GM19438 (cell line): ENCODE measurements around the gene PIGR.

Experiments
- ATAC-seq: cut with Tn5 transposase; IDR thresholded peaks from one replicate; pipeline ENCODE4 v1.9.1; 2021; ENCODE audit warnings: low read depth; ENCODE audit not compliant: unreplicated experiment

PIGR gene

DNA sequence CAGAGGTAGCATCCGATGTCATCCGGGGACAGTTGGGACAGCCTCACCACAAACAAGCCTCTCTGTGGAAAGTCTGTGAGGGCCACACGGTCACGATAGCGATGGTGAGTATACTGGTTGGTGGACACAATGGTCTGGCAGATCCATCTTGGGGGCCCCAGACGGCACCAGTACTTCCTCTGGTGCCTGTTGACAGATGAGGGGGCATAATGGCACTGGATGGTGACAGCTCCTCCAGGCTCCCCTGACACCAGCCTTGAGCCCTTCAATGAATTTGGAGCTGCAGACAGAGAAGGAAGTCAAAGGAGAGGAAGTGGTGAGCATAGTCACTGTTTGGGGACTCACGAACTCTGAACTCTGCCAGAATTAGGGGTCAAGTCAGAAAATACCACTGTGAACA, 16.0 kb upstream of the PIGR start:
- ATAC-seq = no peak

DNA sequence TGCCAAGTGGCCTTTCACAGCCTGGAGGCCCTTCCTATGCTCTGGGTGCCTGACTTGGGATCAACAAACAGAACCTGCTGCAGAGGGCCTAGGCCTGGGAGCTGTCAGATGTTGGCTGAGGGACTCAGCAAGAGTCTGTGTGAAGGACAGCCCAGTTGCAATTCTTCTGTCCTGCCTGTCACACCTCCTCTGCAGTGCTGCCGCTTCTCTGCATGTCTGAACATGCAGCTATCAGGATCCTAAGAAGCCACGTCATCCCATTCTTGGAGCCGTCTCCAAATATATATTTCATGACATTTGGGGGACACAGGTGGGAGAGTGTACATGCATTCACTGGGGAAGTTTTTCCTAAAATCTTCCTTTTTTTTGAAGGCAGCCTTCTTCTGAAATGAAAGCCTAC, 15.4 kb upstream of the PIGR start:
- no peak for ATAC-seq

DNA sequence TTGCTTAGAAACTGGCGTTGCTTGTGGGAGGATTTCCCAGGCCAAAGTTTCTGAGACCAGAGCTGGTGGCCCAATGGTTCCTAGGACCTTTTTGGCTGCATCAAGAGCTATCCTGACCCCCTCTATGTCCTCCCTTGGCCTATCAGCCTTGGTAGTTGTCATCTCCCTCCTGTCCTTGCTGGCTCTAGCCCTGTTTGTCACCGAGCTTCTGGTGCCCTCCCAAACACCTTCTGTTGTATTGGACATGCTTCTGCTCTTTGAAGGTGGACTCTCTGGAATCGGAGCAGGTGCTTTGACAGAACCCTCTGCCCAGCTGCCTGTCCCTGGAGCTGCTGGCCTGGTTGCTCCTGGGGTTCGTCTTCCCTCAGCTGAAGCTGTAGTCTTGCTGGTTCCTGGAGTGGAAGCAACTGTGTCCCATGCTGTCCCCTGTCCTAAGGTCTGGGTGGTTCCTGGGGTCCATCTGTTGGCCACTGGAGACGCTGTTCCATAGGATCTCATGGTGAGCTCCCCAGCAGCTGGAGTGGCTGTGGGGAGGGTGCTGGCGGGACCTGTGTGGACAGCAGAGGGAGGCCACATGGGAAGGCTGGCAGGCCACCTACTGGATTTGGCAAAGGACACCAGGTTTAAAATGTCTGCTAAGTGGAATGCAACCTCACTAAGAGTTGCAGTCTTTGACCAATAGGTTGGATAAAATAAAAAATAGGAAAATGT, 14.6 kb upstream of the PIGR start:
- ATAC-seq = no peak

DNA sequence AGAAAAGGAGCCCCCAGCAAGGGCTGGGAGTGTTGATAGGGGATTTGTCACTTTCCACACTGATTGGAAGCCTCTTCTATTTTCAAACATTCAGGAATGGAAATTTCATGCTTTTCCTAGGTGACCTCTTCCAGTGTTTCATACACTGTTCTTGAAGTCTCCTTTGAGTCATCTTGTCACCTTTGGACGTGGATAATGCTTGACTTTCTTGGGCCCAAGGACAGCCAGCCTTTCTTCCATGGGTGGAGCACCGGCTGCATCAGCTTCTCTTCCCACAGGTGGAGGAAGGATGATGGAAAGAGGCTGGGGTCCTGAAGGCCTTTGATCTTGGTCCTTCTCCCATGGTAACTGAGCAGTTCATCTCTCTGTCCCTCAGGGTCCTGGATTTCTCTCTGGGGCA, 11.9 kb upstream of the PIGR start:
- no peak for ATAC-seq

DNA sequence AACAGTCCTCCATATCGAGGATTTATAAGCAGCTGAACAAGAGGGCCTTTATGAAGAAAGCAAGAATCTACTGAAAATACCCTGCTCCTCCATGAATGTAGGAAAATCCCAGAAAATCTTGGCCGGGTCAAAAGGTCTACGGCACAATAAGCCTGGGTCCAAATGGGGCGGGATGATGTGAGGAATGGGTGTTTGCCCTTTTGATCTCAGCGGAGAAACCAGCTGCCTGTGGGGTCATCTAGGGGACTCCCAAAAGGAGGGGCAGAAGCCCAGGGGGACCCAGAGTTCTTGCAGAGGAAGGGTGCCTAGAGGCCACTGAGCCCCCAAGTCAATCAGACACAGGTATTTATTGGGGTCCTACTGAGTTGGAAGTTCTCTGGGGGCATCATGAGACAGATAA, 11.4 kb upstream of the PIGR start:
- no peak for ATAC-seq

DNA sequence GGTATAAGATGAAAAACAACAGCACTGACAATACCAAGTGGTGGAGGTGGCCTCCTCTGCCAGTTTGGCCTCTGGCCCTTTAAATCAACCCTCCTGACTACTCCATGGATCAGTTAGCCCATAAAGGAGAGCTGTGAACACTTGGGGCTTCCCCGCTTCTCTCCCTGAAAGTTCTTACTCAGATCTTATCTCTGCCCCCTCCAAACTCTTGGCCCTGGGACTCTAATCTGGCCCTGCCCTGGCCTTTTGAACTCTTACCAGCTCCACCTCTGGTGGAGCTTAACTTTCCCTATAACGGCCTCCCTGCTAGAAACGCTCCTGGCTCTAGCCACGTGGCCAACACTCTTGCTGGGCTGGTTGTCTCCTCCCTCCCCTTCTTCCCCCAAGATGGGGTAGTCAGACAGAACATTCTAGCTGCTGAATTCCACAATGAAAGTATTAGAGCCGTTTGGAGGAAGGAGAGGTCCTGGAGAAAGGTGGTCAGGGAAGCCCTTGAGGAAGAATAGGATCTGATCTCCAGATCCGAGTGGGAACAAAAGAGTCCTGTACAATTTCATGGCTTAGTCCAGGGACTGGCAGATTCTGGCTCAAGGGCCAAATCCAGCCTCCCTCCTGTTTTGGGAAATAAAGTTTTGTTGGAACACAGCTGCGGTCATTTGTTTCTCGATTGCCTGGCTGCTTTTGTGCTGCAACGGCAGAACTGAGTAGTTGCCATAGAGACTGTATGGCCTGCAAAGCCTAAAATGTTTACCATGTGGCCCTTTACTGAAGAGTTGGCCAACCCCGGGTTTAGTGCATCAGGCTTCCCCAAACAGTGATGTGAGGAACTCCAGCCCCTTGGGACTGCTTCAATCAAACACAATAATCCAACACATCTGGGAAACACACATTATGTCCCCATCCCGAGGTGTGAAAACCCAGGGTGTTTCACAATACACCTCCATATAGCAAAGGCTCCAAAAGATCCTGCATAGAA, 9.5 kb upstream of the PIGR start:
- ATAC-seq = no peak

DNA sequence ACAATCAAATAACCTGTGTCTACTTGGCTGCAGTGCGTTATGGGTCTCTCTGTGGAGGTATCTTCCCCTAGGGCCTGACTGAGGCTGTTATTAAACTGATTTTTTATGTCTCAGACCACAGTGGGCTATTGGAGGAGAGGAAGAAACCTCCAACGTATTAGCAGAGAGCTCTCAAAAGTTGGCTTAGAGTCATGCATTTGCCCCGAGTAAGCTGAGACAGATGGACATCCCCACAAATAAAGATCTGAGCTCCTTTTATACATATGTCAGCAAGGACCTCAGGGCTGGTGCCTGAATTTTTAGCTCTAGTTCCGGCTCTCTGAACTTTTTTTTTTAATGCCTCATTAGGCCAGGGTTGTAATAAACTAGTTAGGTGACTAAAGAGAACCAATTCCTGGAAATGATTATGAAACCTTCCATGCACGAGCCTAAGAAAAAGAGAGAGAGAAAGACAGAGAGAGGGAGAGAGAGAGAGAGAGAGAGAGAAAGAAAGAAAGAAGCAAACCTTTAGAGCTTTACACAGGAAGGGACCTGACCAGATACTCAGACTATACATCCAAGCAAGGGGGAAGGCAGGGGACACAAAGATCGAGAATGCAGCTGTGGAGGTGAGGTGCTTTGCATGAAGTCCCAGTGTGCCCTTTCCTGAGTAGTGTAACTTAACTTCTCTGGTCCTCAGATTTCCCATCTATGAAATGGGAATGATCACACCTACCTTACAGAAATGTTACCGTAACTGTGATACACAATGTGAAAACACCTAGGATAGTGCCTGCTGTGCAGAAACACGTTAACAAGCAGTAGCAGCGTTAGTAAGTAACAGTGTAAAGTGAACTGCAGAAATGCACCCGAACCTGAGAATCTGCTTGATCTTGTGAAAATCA, 8.4 kb upstream of the PIGR start:
- no peak for ATAC-seq

DNA sequence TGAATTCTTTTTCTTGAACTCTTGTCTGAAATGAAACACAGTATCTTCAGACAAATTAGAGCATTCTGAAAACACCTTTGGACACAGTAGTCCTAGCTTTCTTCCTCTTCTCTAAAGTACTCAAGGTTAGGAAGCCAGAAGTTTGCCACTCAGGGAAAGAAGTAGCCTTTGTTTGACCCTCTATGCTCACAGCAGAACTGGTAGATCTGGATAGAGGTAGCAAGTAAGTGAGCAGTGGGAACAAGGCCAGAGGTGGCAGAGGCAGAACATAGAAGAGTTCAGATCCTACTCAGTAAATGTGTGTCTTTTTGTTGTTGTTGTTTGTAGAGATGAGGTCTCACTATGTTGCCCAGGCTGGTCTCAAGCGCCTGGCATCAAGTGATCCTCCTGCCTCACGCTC, 7.4 kb upstream of the PIGR start:
- ATAC-seq = no peak

DNA sequence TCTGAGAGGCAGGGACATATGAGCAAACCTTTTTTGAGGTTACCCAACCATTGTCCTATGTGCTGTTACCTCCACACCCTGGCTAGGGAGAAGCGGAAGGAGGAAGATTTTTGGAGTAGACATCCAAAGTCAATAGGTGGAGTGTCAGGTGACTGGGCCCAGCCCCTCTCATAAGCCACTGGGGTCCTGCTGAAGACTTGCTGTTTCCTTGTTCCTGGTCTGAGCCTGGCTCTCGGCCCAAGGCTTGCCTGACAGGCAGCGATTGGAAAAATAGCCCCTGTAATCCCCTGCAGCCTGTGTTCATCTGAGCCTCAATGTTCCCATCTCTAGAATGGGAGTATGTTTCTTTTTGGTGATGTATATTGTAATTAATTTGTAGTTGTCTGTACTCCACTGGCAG, 6.9 kb upstream of the PIGR start:
- ATAC-seq = no peak

DNA sequence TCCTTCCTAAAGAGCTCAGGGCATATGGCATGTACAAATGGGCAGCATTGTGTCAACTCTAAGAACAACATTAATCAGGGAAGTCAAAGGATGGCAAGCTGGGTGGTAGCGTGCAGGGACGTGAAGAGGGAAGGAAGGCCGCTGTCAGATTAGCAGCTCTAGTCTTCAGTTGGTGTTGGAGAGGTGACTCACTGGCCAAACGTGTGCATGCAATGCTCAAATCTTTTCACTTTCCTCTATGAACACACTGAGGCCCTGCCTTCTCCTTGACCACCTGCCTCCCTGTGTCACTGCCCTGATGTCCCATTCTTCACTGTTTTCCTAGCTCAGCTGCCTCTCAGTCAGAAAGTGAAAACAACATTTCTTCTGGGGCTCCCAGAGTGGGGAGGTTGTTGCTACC, 5.9 kb upstream of the PIGR start:
- ATAC-seq = no peak

DNA sequence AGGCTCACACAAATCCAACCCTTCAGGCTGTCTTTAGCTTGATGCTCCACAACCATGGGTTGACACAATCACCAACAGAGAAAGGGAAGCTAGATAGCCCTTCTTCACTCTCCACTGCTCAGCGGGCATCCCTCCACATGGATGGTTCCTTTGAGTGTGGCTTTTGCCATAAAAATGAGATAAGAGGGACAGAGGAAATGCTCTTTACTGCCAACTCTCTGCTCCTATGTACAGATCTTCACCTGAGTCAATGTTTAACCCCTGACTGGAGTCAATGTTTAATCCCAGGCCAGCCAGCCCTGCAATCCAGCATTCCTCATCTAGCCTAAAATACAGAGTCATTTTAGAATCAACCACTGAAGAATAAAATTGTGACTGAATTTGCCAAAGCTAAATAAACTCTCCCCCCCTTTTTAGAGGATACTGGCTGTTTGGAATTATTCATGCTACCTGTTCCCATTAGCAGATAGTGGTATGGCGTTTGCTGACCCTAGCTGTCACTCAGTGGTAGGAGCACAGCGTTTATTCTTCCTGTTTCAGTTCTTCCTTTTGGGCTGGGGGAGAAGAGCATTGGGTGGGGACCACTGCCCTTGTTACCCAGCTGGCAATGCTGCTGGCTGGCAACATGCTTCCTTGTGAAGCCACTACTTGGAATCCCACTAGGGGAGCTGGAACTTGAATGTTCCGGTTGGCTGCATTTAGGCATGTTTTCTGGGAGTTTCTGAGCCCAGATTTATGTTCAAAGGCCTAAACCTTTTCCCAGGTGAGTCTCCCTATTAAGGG, 5.2 kb upstream of the PIGR start:
- ATAC-seq = peak; percentile 57

DNA sequence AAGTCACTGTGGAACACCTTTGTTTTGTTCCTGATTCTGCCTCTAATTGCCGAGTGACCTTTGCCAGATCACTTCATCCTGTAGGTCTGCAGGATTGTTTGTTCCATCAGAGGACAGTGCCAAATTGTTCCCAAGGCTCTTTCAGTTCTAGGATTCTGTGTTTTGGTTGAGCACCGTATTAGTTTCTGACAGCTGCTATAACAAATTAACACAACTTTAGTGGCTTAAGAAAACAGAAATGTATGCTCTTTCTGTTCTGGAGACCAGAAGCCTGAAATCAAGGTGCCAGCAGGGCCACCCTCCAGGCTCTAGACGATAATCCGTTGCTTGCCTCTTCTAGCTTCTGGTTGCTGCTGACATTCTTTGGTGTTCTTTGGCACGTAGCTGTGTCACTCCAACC, 3.4 kb upstream of the PIGR start:
- no peak for ATAC-seq

DNA sequence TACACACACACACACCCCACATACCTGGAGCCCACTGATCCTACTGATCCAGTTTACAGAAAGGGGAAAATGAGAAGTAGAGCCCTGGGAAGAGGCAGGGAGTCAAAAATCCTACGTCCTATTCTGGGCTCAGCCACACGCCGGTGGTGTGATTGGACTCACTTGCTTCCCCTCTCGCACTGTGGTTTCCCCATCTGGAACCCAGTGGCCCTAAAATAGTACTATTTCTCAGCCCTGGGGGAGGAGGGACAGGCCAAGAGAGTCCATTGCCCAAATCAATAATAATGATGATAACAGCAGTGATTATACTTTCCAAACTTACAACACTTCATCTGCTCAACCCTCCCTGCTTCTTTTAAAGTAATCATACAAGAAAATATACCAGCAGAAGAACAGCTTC, 2.9 kb upstream of the PIGR start:
- ATAC-seq = no peak

DNA sequence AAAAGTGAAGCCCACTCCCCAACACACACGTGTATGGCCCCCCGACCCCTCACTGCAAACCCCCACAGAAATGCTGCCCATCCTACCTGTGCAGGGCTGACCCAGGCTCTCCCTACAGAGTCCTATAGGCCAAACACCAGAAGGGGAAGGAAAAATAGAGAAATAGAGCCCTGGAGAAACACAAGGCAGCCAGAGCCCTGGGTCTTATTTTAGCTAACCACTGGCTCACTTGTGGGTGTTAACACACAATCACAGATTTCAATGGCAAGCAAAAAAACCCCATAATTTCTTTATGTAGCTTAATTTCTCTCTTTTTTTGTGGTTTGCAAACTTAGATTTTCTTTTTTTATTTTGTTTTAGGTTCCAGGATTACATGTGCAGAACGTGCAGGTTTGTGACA, 989 bp upstream of the PIGR start:
- ATAC-seq = no peak

DNA sequence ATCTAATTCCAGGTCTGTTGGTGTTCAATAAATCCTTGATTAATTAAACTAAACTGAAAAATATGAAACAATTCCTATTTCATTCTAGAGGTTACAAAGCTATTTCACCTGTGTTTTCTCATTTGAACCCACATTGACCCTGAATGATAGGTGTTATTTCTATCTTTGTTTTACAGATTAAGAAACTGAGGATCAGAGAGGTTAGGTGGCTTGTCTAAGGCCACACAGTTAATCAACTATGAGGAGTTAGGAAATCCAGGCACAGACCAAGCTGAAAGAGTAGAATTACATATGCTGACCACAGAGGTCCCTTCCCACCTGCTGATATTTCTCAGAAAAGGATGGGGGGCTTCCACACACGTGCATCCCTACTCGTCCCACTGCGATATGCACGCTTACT, 487 bp downstream of the PIGR start:
- no peak for ATAC-seq

DNA sequence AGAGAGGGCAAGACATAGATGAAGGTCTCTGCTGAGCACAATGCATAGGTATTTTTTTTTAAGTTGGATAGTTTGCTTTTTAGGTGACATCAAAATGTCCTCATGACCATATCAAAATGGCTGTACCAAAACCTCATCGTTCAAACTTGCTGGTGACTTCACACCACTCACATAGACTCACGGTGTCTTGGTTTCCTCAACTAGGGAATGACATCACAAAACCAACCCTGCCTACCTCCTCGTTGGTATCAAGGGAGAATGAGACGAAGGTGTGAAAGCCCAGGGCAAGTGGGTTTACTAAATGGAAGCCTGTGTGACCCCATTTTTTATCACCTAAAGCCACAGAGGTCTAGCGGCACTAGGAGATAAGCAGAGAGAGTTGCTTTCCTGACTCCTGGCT, 1.6 kb downstream of the PIGR start:
- ATAC-seq = no peak

DNA sequence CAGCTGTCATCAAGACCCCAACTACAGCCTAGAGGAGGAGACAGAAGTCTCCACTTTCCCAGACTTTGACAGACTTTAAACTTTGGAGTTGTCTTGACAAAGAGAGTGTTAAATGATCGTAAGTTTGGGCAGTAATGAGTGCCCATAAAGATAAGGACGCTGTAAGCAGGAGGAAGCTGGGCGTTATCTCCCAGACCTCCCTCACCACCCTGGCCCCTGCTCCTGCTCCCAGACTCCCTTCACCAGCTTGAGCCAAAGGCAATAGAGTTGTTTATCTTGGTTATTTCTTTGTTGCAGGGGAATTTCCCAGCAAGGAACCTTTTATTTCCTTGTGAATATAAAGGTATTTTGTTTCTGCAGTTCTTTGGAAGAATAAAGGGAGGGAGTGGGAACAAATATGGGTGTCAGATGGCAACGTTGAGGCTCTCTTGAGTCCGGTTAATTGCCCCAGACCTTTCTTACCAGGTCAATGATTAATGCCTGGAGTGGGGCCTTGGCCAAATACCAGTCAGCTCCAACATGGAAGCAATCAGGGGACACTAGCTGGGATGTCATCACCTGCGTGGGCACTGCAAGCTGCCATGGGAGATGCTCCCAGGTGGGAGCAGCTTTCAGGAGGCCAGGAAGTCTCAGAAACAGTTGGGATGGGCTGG, 4.4 kb downstream of the PIGR start:
- ATAC-seq = no peak

DNA sequence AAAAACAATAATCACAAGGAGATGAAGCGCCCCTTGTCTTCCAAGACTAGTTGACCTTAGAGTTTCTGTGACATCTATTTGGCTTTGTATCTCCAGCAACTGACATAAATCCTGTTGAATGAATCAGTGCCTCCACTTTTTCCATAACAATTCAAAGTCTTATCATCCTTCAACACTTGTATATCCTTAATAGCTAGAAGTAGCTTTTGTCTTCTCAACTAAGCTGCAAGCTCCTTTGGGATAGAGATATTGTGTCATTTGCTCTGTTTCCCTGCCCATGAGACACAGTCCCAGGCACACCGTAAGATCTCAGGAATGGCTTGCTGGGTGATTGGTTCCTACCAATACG, 5.7 kb downstream of the PIGR start:
- ATAC-seq = no peak

DNA sequence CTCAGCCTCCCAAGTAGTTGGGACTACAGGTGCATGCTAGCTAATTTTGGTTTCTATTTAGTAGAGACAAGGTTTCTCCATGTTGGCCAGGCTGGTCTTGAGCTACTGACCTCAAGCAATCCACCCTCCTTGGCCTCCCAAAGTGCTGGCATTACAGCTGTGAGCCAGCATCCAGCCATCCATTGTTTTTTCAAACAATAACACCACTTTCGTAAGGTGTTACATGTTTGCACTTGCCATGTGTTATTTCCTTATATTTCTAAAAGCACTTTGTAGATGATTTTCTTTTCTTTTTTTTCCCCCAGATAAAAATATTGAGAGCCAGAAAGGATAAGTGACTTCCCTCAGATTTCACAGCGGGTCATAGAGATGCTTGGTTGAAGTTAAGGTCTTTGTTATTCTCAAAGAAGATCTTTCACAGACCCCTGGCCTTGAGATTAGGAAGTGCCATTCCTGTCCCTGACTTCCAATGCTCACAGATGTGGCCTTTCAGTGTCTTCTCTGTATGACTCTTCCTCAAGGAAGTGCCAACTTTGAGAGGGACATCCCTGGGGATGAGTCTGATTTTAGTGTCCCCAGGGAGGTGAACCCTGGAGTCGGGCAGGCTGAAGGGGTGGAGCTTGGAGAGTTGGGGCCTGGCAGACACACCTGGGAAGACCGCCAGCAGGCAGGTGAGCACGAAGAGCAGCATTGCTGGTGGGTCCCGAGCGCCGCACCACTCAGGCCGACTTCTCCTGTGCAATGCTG, 6.3 kb downstream of the PIGR start:
- ATAC-seq = no peak
